Glutamatergic neuron (in vitro differentiated cells): ENCODE results near the gene RSPH3. TPM values are rescaled to one million over a fixed set of nuclear protein-coding genes. Genes with fewer than 3 reads are reported as not detected.

ENCODE experiments used
- DNase-seq: peaks from one replicate; pipeline ENCODE4 v3.0.0; 2022
- H3K27ac Mint-ChIP-seq: one replicate; pipeline ENCODE4 v1.8.0; 2020; ENCODE audit warnings: mild to moderate bottlenecking, mixed read lengths, inconsistent platforms; ENCODE audit not compliant: unreplicated experiment
- H3K27me3 Mint-ChIP-seq: one replicate; pipeline ENCODE4 v1.8.0; 2020; ENCODE audit warnings: mild to moderate bottlenecking, moderate library complexity, mixed read lengths, inconsistent platforms; ENCODE audit not compliant: unreplicated experiment
- H3K36me3 Mint-ChIP-seq: one replicate; pipeline ENCODE4 v1.8.0; 2020; ENCODE audit warnings: mild to moderate bottlenecking, mixed read lengths, inconsistent platforms; ENCODE audit not compliant: unreplicated experiment
- H3K4me1 Mint-ChIP-seq: one replicate; pipeline ENCODE4 v1.8.0; 2020; ENCODE audit warnings: mild to moderate bottlenecking, low read depth, mixed read lengths, inconsistent platforms; ENCODE audit not compliant: unreplicated experiment
- H3K4me3 Mint-ChIP-seq: one replicate; pipeline ENCODE4 v1.8.0; 2020; ENCODE audit warnings: mild to moderate bottlenecking, mixed read lengths, inconsistent platforms; ENCODE audit not compliant: unreplicated experiment
- H3K9me3 Mint-ChIP-seq: one replicate; pipeline ENCODE4 v1.8.0; 2020; ENCODE audit warnings: mild to moderate bottlenecking, moderate library complexity, mixed read lengths, inconsistent platforms; ENCODE audit not compliant: unreplicated experiment
- CTCF ChIP-seq: fragments of 200-600 bp; sonication (generic); IDR thresholded peaks from one replicate; pipeline ENCODE4 v1.5.0; 2021; ENCODE audit not compliant: partially characterized antibody, unreplicated experiment
- total RNA-seq: library from RNA; stranded (reverse); fragmentation: NEBNext Ultra II Directional; extraction: Animal tissue kit (Norgen Biotek cat#: 25700); gene quantifications from one replicate; pipeline ENCODE4 v1.2.1, GENCODE V29; 2021; ENCODE audit not compliant: unreplicated experiment

The RSPH3 gene
- total RNA-seq, 1 donor from 2014 or later, result 4.6 TPM

GRCh38 chr6:159004592-159004991 lies 4.6 kb upstream of the RSPH3 start:
- no peak for DNase-seq
- TF ChIP-seq CTCF, result no peak
- H3K36me3 Mint-ChIP-seq, result peaks cover 4% of the 10 kb centered on the region

GRCh38 chr6:159002432-159003155 lies 2.6 kb upstream of the RSPH3 start:
- peaks cover 3% of the 10 kb centered on the region for H3K27me3 Mint-ChIP-seq
- no peak for TF ChIP-seq CTCF
- H3K4me1 Mint-ChIP-seq, result peaks cover 7% of the 10 kb centered on the region
- H3K36me3 Mint-ChIP-seq, result peaks cover 4% of the 10 kb centered on the region
- no peak for DNase-seq
- peaks cover 2% of the 10 kb centered on the region for H3K9me3 Mint-ChIP-seq
- H3K4me3 Mint-ChIP-seq, result no peak overlapping the region
- H3K27ac Mint-ChIP-seq, result peak overlapping the region; percentile 12

More at GRCh38 chr6:159004592-159004991, 4.6 kb upstream of the RSPH3 start:
- H3K9me3 Mint-ChIP-seq, result no peaks in the 10 kb centered on the region
- H3K4me3 Mint-ChIP-seq, result no peak overlapping the region
- H3K4me1 Mint-ChIP-seq, result peaks cover 5% of the 10 kb centered on the region
- H3K27ac Mint-ChIP-seq, result no peak overlapping the region
- peaks cover 1% of the 10 kb centered on the region for H3K27me3 Mint-ChIP-seq

- H3K27me3 Mint-ChIP-seq, result peaks cover 3% of the 10 kb centered on the region
- TF ChIP-seq CTCF, result no peak
- H3K4me3 Mint-ChIP-seq, result peak overlapping the region; percentile 95
- no peak for DNase-seq
- peaks cover 4% of the 10 kb centered on the region for H3K36me3 Mint-ChIP-seq
- H3K4me1 Mint-ChIP-seq, result peaks cover 7% of the 10 kb centered on the region
- peaks cover 2% of the 10 kb centered on the region for H3K9me3 Mint-ChIP-seq
- peak overlapping the region; percentile 64 for H3K27ac Mint-ChIP-seq
These were observed 792 bp downstream of the RSPH3 start for GRCh38 chr6:158999154-158999665.

GRCh38 chr6:158996856-158997255 lies 3.1 kb downstream of the RSPH3 start:
- peaks cover 7% of the 10 kb centered on the region for H3K4me1 Mint-ChIP-seq
- H3K27me3 Mint-ChIP-seq, result peaks cover 3% of the 10 kb centered on the region
- H3K9me3 Mint-ChIP-seq, result peaks cover 4% of the 10 kb centered on the region
- no peak overlapping the region for H3K4me3 Mint-ChIP-seq
- H3K36me3 Mint-ChIP-seq, result peaks cover 9% of the 10 kb centered on the region
- TF ChIP-seq CTCF, result no peak
- no peak overlapping the region for H3K27ac Mint-ChIP-seq
- DNase-seq, result no peak

- Mint-ChIP-seq H3K9me3 (peaks cover 15% of the 10 kb centered on the region), H3K4me3 (no peak overlapping the region), H3K36me3 (peaks cover 17% of the 10 kb centered on the region), H3K27me3 (peaks cover 3% of the 10 kb centered on the region), H3K4me1 (no peaks in the 10 kb centered on the region), H3K27ac (no peak overlapping the region)
- TF ChIP-seq CTCF, result no peak
- DNase-seq, result no peak
These were observed 6.4 kb downstream of the RSPH3 start for GRCh38 chr6:158993639-158994038.
